Smooth muscle cell (in vitro differentiated cells): ENCODE measurements around the gene GGT6. TPM values are rescaled to one million over a fixed set of nuclear protein-coding genes. Genes with fewer than 3 reads are reported as not detected.
A peak's percentile ranks its signal among the peaks of the same experiment; 100 is the strongest.

Experiments
- DNase-seq: peaks from one replicate; lab custom pipeline; 2025; ENCODE audit not compliant: unreplicated experiment; lab: John Stamatoyannopoulos, UW
- H2AFZ ChIP-seq: fragments of 200-600 bp; sonication (generic); 2 replicates; pipeline ENCODE4 v1.6.0; 2016; ENCODE audit warnings: antibody characterized with exemption, low read depth, mild to moderate bottlenecking
- H3F3A ChIP-seq: fragments of 200-600 bp; sonication (generic); 2 replicates; pipeline ENCODE4 v1.6.0; 2017; ENCODE audit warnings: antibody characterized with exemption, low read depth
- H3K27ac ChIP-seq: fragments of 200-600 bp; sonication (generic); 2 replicates; pipeline ENCODE4 v1.5.1; 2016; ENCODE audit warnings: low read depth, mild to moderate bottlenecking
- H3K27me3 ChIP-seq: fragments of 200-600 bp; sonication (generic); 2 replicates; pipeline ENCODE4 v1.6.1; 2016; ENCODE audit warnings: low read depth, mild to moderate bottlenecking
- H3K36me3 ChIP-seq: fragments of 200-600 bp; sonication (generic); 2 replicates; pipeline ENCODE4 v1.5.1; 2016; ENCODE audit warnings: low read depth
- H3K4me1 ChIP-seq: fragments of 200-600 bp; sonication (generic); 2 replicates; pipeline ENCODE4 v1.5.1; 2016; ENCODE audit warnings: low read depth
- H3K4me2 ChIP-seq: fragments of 200-600 bp; sonication (generic); 2 replicates; pipeline ENCODE4 v1.6.0; 2016; ENCODE audit warnings: mild to moderate bottlenecking
- H3K4me3 ChIP-seq: fragments of 200-600 bp; sonication (generic); 2 replicates; pipeline ENCODE4 v1.5.1; 2016; ENCODE audit warnings: mild to moderate bottlenecking
- H3K79me2 ChIP-seq: fragments of 200-600 bp; sonication (generic); 2 replicates; pipeline ENCODE4 v1.6.0; 2016; ENCODE audit warnings: low read depth, mild to moderate bottlenecking
- H3K9ac ChIP-seq: fragments of 200-600 bp; sonication (generic); 2 replicates; pipeline ENCODE4 v1.6.0; 2016; ENCODE audit warnings: low read depth
- H3K9me3 ChIP-seq: fragments of 200-600 bp; sonication (generic); replicated peaks from 2 replicates; pipeline ENCODE4 v1.5.1; 2016; ENCODE audit warnings: low read depth
- H4K20me1 ChIP-seq: fragments of 200-600 bp; sonication (generic); 2 replicates; pipeline ENCODE4 v1.6.0; 2016; ENCODE audit warnings: low read depth
- CTCF ChIP-seq: fragments of 200-600 bp; sonication (generic); IDR thresholded peaks from 2 replicates; pipeline ENCODE4 v1.5.1; 2017; ENCODE audit warnings: borderline replicate concordance, mild to moderate bottlenecking, antibody characterized with exemption; ENCODE audit not compliant: insufficient read depth, poor library complexity, severe bottlenecking
- WGBS: methylation state at CpG from one replicate; pipeline ENCODE4 v1.1.7; 2016; ENCODE audit warnings: low lambda C conversion rate; 5-methylcytosine and 5-hydroxymethylcytosine counted together
- polyA plus RNA-seq: library from polyadenylated mRNA; unstranded; fragments of >200 nt; fragmentation: Nextera tagmentation; extraction: Ambion mirVana; gene quantifications from 2 replicates; pipeline ENCODE4 v1.2.1, GENCODE V29; 2016
- total RNA-seq: library from RNA; depleted of rRNA; stranded (reverse); fragments of >200 nt; gene quantifications from 2 replicates; pipeline ENCODE4 v1.2.3, GENCODE V29; 2014

Gene GGT6
- total and polyA plus RNA-seq, 2 experiments from 2014 or later: 0.27 TPM; not detected in 1

GRCh38 chr17:4588898-4589625 is 28.7 kb upstream of the GGT6 start:
- no peak for TF ChIP-seq CTCF
- peaks cover 22% of the 10 kb centered on the region for H3K79me2 ChIP-seq
- WGBS: 74% methylated on average over 22 of the region's 22 CpGs
- no peak overlapping the region for H2AFZ ChIP-seq
- no peak for DNase-seq
- H3K4me3 ChIP-seq: no peak overlapping the region
- H3K36me3 ChIP-seq: no peaks in the 10 kb centered on the region
- peaks cover 6% of the 10 kb centered on the region for H3K4me1 ChIP-seq
- H3K4me2 ChIP-seq: no peak overlapping the region
- H3K9ac ChIP-seq: no peak overlapping the region
- H3K27ac ChIP-seq: no peak overlapping the region
- no peaks in the 10 kb centered on the region for H3K27me3 ChIP-seq
- no peaks in the 10 kb centered on the region for H4K20me1 ChIP-seq
- H3K9me3 ChIP-seq: no peaks in the 10 kb centered on the region
- peaks cover 4% of the 10 kb centered on the region for H3F3A ChIP-seq

- peaks cover 4% of the 10 kb centered on the region for H3F3A ChIP-seq
- 59% methylated on average over 11 of the region's 11 CpGs for WGBS
- peaks cover 6% of the 10 kb centered on the region for H3K4me1 ChIP-seq
- H3K4me3 ChIP-seq: no peak overlapping the region
- no peak overlapping the region for H3K9ac ChIP-seq
- no peaks in the 10 kb centered on the region for H3K27me3 ChIP-seq
- H3K27ac ChIP-seq: peak overlapping the region; percentile 22
- no peaks in the 10 kb centered on the region for H4K20me1 ChIP-seq
- DNase-seq: no peak
- H3K4me2 ChIP-seq: peak overlapping the region; percentile 62
- H3K36me3 ChIP-seq: no peaks in the 10 kb centered on the region
- H3K79me2 ChIP-seq: peaks cover 23% of the 10 kb centered on the region
- H3K9me3 ChIP-seq: no peaks in the 10 kb centered on the region
- H2AFZ ChIP-seq: no peak overlapping the region
- no peak for TF ChIP-seq CTCF
Observed at GRCh38 chr17:4588391-4588790, 28.0 kb upstream of the GGT6 start.

GRCh38 chr17:4587803-4588202 is 27.4 kb upstream of the GGT6 start:
- Histone ChIP-seq H3K4me2 (peak overlapping the region; percentile 62), H4K20me1 (no peaks in the 10 kb centered on the region), H3K4me1 (peaks cover 6% of the 10 kb centered on the region), H3K9me3 (no peaks in the 10 kb centered on the region), H3K4me3 (no peak overlapping the region), H3F3A (peaks cover 10% of the 10 kb centered on the region), H3K36me3 (no peaks in the 10 kb centered on the region), H2AFZ (peak overlapping the region; percentile 37), H3K27ac (peak overlapping the region; percentile 22), H3K9ac (no peak overlapping the region), H3K79me2 (peaks cover 23% of the 10 kb centered on the region), H3K27me3 (no peaks in the 10 kb centered on the region)
- no peak for TF ChIP-seq CTCF
- no peak for DNase-seq
- WGBS: 5% methylated on average over 9 of the region's 9 CpGs

GRCh38 chr17:4587195-4587594 is 26.8 kb upstream of the GGT6 start:
- Histone ChIP-seq H3K27ac (peak overlapping the region; percentile 22), H2AFZ (no peak overlapping the region), H3K27me3 (no peaks in the 10 kb centered on the region), H3K4me2 (peak overlapping the region; percentile 62), H3K4me1 (peaks cover 6% of the 10 kb centered on the region), H3F3A (peaks cover 11% of the 10 kb centered on the region), H3K36me3 (no peaks in the 10 kb centered on the region), H4K20me1 (no peaks in the 10 kb centered on the region), H3K9me3 (no peaks in the 10 kb centered on the region), H3K4me3 (no peak overlapping the region), H3K9ac (no peak overlapping the region), H3K79me2 (peaks cover 20% of the 10 kb centered on the region)
- TF ChIP-seq CTCF: no peak
- WGBS: 84% methylated on average over 7 of the region's 7 CpGs
- no peak for DNase-seq
